Omental fat pad (tissue), 4 donors: ENCODE measurements around the gene WDR19. TPM values are rescaled to one million over a fixed set of nuclear protein-coding genes. Genes with fewer than 3 reads are reported as not detected.

Experiments used
- ATAC-seq: fragments of 150-250 bp; one replicate; pipeline ENCODE4 v1.9.1; 2016; ENCODE audit warnings: mild to moderate bottlenecking, moderate library complexity; ENCODE audit not compliant: low FRiP score
- DNase-seq: peaks from one replicate; pipeline ENCODE4 v3.0.0-alpha.2; 2019; ENCODE audit warnings: low spot score
- total RNA-seq, 4 donors: library from RNA; depleted of rRNA; stranded (reverse); fragments of >200 nt; gene quantifications; one replicate each; pipeline ENCODE4 v1.1.0, GENCODE V29; 2016
- TF ChIP-seq, protein P1 (sequence below), 3 donors: fragments of 450-650 bp; IDR thresholded peaks; one replicate each; pipeline ENCODE4 v1.5.1; 2016 to 2017; ENCODE audit warnings: antibody characterized with exemption in 3 of 3, mild to moderate bottlenecking in 3 of 3, moderate library complexity in 2 of 3

WDR19 gene
- total RNA-seq, 4 donors from 2014 or later: 33.7 to 45.1 (median 44.2) TPM

- no peak for ATAC-seq
- TF ChIP-seq, protein P1, sequence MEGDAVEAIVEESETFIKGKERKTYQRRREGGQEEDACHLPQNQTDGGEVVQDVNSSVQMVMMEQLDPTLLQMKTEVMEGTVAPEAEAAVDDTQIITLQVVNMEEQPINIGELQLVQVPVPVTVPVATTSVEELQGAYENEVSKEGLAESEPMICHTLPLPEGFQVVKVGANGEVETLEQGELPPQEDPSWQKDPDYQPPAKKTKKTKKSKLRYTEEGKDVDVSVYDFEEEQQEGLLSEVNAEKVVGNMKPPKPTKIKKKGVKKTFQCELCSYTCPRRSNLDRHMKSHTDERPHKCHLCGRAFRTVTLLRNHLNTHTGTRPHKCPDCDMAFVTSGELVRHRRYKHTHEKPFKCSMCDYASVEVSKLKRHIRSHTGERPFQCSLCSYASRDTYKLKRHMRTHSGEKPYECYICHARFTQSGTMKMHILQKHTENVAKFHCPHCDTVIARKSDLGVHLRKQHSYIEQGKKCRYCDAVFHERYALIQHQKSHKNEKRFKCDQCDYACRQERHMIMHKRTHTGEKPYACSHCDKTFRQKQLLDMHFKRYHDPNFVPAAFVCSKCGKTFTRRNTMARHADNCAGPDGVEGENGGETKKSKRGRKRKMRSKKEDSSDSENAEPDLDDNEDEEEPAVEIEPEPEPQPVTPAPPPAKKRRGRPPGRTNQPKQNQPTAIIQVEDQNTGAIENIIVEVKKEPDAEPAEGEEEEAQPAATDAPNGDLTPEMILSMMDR (IDR thresholded peaks at IDR 0.05): no peak
- DNase-seq: no peak
Observed at GRCh38 chr4:39201963-39202362, 19.6 kb downstream of the WDR19 start.

- TF ChIP-seq, protein P1 (IDR thresholded peaks at IDR 0.05): no peak
- no peak for ATAC-seq
- DNase-seq: no peak
Observed at GRCh38 chr4:39204543-39204942, 22.2 kb downstream of the WDR19 start.

- ATAC-seq (no peak), DNase-seq (no peak)
- TF ChIP-seq, protein P1 (IDR thresholded peaks at IDR 0.05): no peak
Observed at GRCh38 chr4:39205000-39205399, 22.7 kb downstream of the WDR19 start.

GRCh38 chr4:39205476-39205875 is 23.1 kb downstream of the WDR19 start:
- ATAC-seq: no peak
- no peak for DNase-seq
- TF ChIP-seq, protein P1 (IDR thresholded peaks at IDR 0.05): no peak

DNA sequence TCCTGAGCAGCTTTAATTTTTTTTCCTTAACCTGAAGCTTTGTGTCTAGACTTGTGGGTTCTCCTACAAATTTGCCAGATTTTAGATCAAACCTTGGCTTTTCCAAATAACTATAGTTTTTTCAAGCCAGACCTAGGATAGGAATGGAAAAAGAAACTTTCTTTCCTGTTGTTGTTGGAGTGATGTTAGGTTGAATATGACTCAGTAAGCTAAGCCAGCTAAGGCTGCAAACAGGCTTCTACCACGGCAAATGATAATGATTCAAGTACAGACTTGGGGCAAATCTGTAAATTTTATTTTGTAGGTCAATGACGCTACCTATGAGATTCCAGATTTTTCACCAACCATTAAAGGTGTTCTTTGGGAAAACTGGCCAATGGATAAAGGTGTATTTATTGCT is 45.6 kb downstream of the WDR19 start:
- TF ChIP-seq, protein P1 (IDR thresholded peaks at IDR 0.05): no peak
- ATAC-seq (no peak), DNase-seq (no peak)

GRCh38 chr4:39228377-39228776 is 46.0 kb downstream of the WDR19 start:
- TF ChIP-seq, protein P1 (IDR thresholded peaks at IDR 0.05): no peak
- no peak for ATAC-seq

DNA sequence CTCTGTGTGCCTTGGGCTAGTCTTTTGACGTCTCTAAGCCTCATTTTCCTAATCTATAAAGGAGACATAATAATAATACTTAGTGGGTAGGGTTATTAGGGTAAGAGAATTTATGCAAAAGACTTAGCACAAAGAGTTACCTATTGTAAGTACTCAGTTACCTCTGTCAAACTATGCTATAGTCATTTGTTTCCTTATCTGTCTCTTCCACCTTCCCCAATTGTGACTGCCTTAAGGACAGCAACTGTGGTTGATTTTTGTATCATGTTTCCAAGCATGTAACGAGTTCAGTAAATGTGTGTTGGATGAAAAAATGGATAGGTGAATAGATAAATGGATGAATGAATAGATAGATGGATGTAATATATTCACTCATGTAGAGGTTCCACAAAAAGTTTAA is 48.1 kb downstream of the WDR19 start:
- ATAC-seq (no peak), DNase-seq (no peak)
- TF ChIP-seq, protein P1 (IDR thresholded peaks at IDR 0.05): no peak

More at GRCh38 chr4:39228377-39228776, 46.0 kb downstream of the WDR19 start:
- DNase-seq: no peak
